Muscle of back (tissue), 11 donors: ENCODE results near the gene RAX2. TPM values are rescaled to one million over a fixed set of nuclear protein-coding genes. Genes with fewer than 3 reads are reported as not detected.

Experiments
- DNase-seq, 3 donors: peaks; one replicate each; pipeline versions ENCODE4 v3.0.0 to v3.0.0-alpha.2; 2013
- polyA plus RNA-seq, 10 donors: library from polyadenylated mRNA; unstranded; fragments of 120-200 nt; gene quantifications; one replicate each; pipeline ENCODE4 v1.2.1, GENCODE V29; 2013; ENCODE audit not compliant: insufficient read length in 10 of 10

Gene RAX2
- polyA plus RNA-seq, 10 donors: 0.07 TPM; not detected in 9

DNA sequence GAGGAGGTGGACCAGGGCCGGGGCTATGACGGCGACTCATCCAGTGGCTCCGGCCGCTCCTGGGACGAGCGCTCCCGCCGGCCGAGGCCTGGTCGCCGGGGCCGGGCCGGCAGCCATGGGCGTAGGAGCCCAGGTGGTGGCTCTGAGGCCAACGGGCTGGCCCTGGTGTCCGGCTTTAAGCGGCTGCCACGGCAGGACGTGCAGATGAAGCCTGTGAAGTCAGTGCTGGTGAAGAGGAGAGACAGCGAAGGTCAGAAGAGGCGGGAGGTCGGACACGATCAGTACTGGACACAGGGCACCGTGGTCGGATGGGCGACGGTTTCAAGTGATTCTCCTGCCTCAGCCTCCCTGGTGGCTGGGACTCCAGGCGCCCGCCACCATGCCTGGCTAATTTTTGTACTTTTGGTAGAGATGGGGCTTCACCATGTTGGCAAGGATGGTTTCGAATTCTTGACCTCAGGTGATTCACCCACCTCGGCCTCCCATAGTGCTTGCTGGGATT lies 41.5 kb downstream of the RAX2 start:
- no peak for DNase-seq

DNA sequence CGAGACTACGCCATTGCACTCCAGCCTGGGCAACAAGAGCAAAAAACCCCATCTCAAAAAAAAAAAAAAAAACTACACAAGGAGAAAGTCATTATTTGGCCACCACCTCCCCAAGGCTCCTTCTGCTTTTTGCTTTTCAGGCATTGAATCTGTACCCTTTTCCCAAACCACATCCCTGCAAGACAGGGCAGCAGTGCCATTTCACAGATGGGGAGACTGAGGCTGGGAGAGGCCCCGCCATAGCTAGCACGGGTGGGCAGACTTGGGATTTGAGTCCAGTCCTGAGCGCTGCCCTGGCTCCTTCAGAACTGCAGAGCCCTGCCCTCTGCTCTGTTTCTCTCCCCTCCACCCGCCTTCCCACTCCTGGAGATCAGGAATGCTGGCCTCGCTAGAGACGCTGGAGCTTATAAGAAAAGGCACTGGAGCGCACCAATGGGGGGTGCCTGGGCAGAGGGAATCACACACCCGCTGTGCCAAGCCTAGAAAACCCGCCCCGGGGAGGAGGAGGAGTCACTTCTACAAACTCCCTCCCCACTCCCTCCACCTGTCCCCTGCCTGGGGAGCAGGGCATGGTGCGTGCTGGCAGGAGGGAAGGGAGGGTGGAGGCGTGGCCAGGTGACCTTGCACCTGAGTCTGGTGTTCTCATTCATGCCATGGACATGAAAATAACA lies 46.3 kb downstream of the RAX2 start:
- no peak for DNase-seq

DNA sequence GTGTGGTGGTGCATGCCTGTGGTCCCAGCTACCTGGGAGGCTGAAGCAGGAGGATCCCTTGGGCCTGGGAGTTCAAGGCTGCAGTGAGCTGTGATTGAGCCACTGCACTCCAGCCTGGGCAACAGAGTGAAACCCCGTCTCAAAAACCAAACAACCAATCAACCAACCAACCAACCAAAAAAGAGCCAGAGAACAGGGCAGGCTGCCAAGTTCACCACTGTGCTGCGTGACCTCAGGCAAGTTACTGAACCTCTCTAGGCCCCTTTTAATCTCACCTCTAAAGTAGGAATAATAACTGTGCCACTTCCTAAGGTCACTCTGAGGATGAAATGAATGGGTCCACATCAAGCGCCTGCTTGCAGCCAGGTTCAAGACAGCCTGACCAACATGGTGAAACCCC lies 46.9 kb downstream of the RAX2 start:
- DNase-seq: no peak

DNA sequence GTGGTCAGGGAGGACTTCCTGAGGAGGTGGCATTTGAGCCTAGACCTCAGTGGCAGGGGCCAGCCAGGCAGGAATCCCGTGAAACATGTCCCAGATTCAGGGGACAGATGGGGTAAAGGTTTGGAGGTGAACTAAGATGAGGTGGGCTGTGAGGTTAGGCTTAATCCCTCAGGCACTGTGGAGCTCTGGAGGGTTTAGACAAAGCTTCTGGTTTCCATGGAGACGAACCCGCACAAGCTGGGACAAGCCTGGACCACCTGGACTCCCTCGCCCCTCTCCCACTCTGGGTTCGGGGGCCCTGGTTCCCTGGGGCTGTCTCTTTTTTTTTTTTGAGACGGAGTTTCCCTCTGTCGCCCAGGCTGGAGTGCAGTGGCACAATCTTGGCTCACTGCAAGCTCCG lies 48.1 kb downstream of the RAX2 start:
- no peak for DNase-seq

DNA sequence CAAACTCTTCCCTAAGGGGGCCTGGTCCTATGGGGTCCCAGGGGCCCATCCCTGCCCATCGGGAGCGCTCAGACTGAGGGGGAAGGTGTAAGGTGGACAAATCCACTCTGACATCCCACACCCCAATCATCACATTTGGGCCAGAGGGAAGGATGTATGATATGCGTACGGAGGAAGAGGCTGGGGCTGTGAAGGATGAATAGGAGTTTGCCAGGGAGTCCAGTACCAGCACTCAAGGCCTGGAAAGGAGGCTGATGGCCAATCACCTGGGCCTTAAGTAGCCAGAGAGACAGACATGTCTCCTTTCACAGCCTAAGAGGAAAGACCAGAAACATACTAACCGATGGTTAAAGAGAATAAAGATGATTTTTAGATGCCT lies 48.9 kb downstream of the RAX2 start:
- no peak for DNase-seq

DNA sequence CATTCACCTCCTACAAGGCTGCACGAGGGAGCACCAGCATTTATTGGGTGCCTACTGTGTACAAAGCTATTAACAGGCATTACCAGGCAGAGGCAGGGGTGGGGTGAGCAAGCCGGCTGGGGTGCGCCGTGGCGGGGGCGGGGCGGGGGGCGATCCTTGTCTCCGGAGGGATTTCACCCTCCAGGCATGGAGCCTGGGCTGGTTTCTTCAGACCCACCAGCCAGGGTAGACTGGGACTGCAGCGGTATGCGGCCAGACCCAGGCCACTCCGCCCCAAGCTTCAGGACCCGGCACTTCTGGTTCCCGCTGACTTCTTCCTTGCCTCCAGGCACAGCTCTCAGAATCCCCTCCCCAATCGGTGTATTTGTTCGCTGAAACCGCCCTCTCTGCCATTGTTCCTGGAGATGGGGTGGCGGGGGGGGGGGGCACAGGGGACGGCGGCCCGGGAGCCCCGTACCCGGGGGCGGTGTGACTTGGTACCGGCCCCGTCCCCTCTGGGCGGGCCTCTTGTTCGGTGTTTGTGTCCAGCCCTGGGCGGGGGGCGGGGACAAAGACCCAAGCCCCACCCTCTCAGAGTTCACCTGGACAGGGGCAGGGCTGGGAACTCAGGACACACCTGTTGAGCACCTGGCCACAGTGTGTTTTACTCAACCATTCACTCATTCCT lies 49.5 kb downstream of the RAX2 start:
- no peak for DNase-seq

DNA sequence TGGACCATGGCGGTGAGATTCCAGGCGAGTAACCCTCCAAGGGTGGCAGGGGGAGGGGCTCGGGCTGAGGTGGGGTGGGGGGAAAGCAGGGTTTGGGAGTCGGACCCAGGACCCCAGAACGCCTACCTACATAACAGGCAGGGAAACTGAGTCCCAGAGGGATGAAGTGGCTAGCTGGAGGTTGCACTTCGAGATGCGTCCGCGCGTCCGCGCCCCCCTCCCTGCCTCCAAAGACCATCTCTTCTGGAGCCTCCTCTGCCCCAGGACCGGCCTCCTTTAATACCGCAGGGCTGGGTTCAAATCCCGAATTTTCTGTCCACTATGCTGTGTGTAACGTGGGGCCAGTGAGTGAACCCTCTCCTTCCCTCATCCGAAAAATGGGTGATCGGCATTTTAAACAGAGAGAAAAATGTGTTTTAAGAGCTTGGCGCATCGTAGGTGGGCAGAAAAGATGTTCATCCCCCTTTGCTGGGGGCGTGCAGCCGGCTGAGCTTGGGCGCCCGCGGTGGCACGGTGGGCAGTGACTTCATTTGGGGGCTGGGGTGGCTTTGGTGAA lies 50.1 kb downstream of the RAX2 start:
- DNase-seq: no peak

DNA sequence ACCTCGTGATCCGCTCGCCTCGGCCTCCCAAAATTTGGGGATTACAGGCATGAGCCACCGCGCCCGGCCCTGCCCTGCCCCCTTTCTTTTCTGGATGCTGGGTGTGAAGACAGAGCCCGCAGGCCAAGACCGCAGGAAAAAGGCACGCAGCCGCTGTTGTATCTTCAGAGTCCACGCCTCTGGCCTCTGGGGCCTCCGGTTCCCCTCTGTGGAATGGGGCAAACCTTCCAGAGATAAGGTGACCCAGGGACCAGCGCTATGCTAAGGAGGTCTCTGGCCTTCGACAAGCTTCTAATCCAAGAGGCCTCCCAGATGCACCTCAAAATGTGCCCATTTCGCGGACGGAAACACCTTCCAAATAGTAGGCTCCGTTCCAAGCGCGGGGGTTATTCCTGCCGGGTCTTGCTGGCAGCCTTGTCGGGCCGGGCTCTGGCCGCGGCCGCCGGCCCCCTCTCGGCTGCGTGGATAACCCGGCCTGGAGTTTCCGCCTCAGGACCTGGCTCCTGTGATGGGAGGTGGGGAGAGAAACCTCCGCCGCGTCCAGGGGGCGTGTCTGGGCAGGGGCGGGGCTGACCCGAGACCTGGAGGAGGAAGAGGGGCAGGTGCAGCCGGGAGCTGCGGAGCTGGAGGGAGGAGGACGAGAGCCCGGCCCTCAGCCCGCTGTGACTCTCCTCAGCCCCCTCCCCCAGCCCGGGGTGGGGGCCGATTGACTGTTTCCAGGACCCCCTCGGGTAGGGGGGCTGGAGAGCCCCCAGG lies 50.7 kb downstream of the RAX2 start:
- peak; percentile 43 to 88 (median 75) for DNase-seq

DNA sequence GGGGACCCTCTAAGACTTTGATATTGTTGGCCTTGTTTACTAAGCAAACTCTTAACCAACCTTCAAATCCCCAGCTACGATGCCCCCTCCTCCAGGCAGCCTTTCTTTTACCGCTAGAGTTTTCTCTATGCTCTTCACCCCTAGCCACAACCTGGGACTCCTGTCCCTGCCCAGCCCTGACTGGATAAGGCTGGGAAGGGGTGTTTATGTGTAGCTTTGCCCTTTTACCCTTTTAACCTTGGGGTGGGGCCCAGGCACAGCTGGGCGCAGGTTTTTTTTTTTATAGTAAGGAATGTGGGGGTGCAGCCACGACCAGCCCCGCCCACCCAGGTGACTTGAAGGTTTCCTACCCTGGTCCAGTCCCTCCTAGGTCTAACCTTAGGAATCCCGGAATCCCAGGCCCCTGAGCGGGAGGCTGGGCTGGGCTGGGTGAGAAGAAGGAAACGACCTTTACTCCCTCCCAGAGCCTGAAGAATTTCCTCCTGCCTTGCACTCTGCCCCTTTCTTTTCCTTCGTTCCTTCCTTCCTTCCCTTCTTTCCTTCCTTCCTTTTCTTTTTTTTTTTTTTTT lies 51.6 kb downstream of the RAX2 start:
- no peak for DNase-seq

DNA sequence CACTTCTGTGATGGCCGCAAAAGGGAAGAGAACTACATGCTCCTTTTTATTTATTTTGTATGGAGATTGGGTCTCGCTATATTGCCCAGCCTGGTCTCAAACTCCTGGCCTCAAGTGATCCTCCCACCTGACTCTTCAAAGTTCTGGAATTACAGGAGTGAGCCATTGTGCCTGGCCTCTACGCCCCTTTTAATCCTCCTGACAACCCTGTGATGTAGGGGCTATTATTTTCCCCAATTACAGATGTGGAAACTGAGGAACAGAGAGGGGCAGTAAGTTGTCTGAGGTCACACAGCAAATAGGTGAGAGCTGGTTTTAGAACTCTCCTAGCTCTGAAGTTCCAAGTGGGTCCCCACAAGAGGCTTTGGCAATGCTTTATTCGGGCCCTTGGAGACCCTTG lies 52.2 kb downstream of the RAX2 start:
- DNase-seq: no peak

Other genes with a start within 250 kb of the RAX2 start
- 1 to 10 TPM; 2.1 to 4.4 (median 2.7) TPM for gene TEKTIP1, start 233.1 kb downstream of the RAX2 start, polyA plus RNA-seq
- gene MFSD12, start 214.6 kb downstream of the RAX2 start, polyA plus RNA-seq: 10 to 100 TPM; 21.7 to 34.5 (median 25.9) TPM
- gene HMG20B, start 199.3 kb downstream of the RAX2 start, polyA plus RNA-seq: 10 to 100 TPM; 28.2 to 43.6 (median 34.7) TPM
- 1 to 10 TPM; 1.2 to 2.1 (median 1.6) TPM for gene GIPC3, start 186.8 kb downstream of the RAX2 start, polyA plus RNA-seq
- 1 to 10 TPM; 1.2 to 3.7 (median 1.7) TPM for gene TBXA2R, start 165.4 kb downstream of the RAX2 start, polyA plus RNA-seq
- gene CACTIN, start 145.4 kb downstream of the RAX2 start, polyA plus RNA-seq: 10 to 100 TPM; 15.3 to 21.8 (median 17.1) TPM
- 10 to 100 TPM; 16.4 to 25.5 (median 20.7) TPM for gene PIP5K1C, start 71.8 kb downstream of the RAX2 start, polyA plus RNA-seq
- 1 to 10 TPM in 1 of 10 donors, under 1 TPM in 8, not detected in 1; 0.44 to 1.1 (median 0.62) TPM for gene TJP3, start 63.8 kb downstream of the RAX2 start, polyA plus RNA-seq
- 10 to 100 TPM in 9 of 10 donors, 1 to 10 TPM in 1; 9.3 to 14.2 (median 11.8) TPM for gene APBA3, start 10.5 kb downstream of the RAX2 start, polyA plus RNA-seq
- 10 to 100 TPM; 16.5 to 32.1 (median 26.9) TPM for gene MRPL54, start 9.5 kb downstream of the RAX2 start, polyA plus RNA-seq
- gene MATK, start 14.2 kb upstream of the RAX2 start, polyA plus RNA-seq: 1 to 10 TPM in 7 of 10 donors, under 1 TPM in 3; 0.31 to 2.1 (median 1.1) TPM
- under 1 TPM in 4 of 10 donors, not detected in 6; 0.27 to 0.52 (median 0.29) TPM for gene ZFR2, start 96.8 kb upstream of the RAX2 start, polyA plus RNA-seq
- gene ATCAY, start 108.5 kb upstream of the RAX2 start, polyA plus RNA-seq: 1 to 10 TPM in 3 of 10 donors, under 1 TPM in 7; 0.16 to 1.4 (median 0.71) TPM
- gene NMRK2, start 160.8 kb upstream of the RAX2 start, polyA plus RNA-seq: 100 to 1,000 TPM; 180 to 275 (median 255) TPM
- gene DAPK3, start 198.9 kb upstream of the RAX2 start, polyA plus RNA-seq: 10 to 100 TPM; 58.5 to 94.5 (median 69.4) TPM
- 1,000 to 10,000 TPM; 1,953 to 2,867 (median 2,548) TPM for gene EEF2, start 213.2 kb upstream of the RAX2 start, polyA plus RNA-seq
- 10 to 100 TPM; 15.4 to 28.9 (median 22.2) TPM for gene PIAS4, start 235.5 kb upstream of the RAX2 start, polyA plus RNA-seq